Keratinocyte (primary cell): ENCODE measurements around the gene THBD. TPM values are rescaled to one million over a fixed set of nuclear protein-coding genes. Genes with fewer than 3 reads are reported as not detected.

Experiments used
- DNase-seq: peaks from one replicate; pipeline ENCODE4 v3.0.0-alpha.2; 2011; ENCODE audit warnings: low read depth, missing footprints, low spot score
- FAIRE-seq: peaks from 2 replicates; lab custom pipeline; 2011; peaks lifted over from hg19 to GRCh38; lab: Jason Lieb, UNC
- H2AFZ ChIP-seq: 2 replicates; pipeline ENCODE4 v1.6.0; 2012; ENCODE audit warnings: low read length, control low read depth, inconsistent platforms; ENCODE audit not compliant: control insufficient read depth
- H3K27ac ChIP-seq: 2 replicates; pipeline ENCODE4 v1.5.1; 2011; ENCODE audit warnings: low read length; ENCODE audit not compliant: control insufficient read depth, insufficient read depth
- H3K27me3 ChIP-seq: 3 replicates; pipeline ENCODE4 v1.6.0; 2011; ENCODE audit warnings: low read length; ENCODE audit not compliant: control insufficient read depth, insufficient read depth; ENCODE audit errors: extremely low read depth
- H3K36me3 ChIP-seq, 2 experiments: 2 replicates in 1 of 2; 3 replicates in 1 of 2; pipeline ENCODE4 v1.5.1; 2011; ENCODE audit warnings: low read length in 2 of 2, mild to moderate bottlenecking in 1 of 2; ENCODE audit not compliant: control insufficient read depth in 2 of 2, insufficient read depth in 2 of 2; ENCODE audit errors: extremely low read depth in 1 of 2
- H3K4me1 ChIP-seq: 3 replicates; pipeline ENCODE4 v1.5.1; 2011; ENCODE audit warnings: low read length; ENCODE audit not compliant: control insufficient read depth, insufficient read depth; ENCODE audit errors: extremely low read depth
- H3K4me2 ChIP-seq: 3 replicates; pipeline ENCODE4 v1.6.0; 2011; ENCODE audit warnings: low read depth, low read length; ENCODE audit not compliant: control insufficient read depth, insufficient read depth; ENCODE audit errors: extremely low read depth
- H3K4me3 ChIP-seq, 3 experiments: fragments of 200-600 bp in 1 of 3; sonication (generic) in 1 of 3; 2 replicates in 2 of 3; 3 replicates in 1 of 3; pipeline ENCODE4 v1.5.1; 2011 to 2016; ENCODE audit warnings: low read length in 3 of 3, mild to moderate bottlenecking in 3 of 3, control low read depth in 2 of 3, inconsistent platforms in 1 of 3, low read depth in 1 of 3, mixed read lengths in 1 of 3, mixed run types in 1 of 3, moderate library complexity in 1 of 3; ENCODE audit not compliant: control insufficient read depth in 2 of 3, insufficient read depth in 2 of 3; ENCODE audit errors: extremely low read depth in 1 of 3
- H3K79me2 ChIP-seq: 2 replicates; pipeline ENCODE4 v1.6.0; 2012; ENCODE audit warnings: low read length; ENCODE audit not compliant: control insufficient read depth, insufficient read depth
- H3K9ac ChIP-seq: 3 replicates; pipeline ENCODE4 v1.6.0; 2011; ENCODE audit warnings: low read length; ENCODE audit not compliant: control insufficient read depth, insufficient read depth; ENCODE audit errors: extremely low read depth
- H3K9me1 ChIP-seq: 3 replicates; pipeline ENCODE4 v1.6.0; 2011; ENCODE audit warnings: low read length; ENCODE audit not compliant: control insufficient read depth, insufficient read depth; ENCODE audit errors: extremely low read depth
- H3K9me3 ChIP-seq: 2 replicates; pipeline ENCODE4 v1.5.1; 2012; ENCODE audit warnings: low read depth, low read length; ENCODE audit not compliant: control insufficient read depth
- H4K20me1 ChIP-seq: 3 replicates; pipeline ENCODE4 v1.6.0; 2011; ENCODE audit warnings: low read length; ENCODE audit not compliant: control insufficient read depth, insufficient read depth; ENCODE audit errors: extremely low read depth
- CTCF ChIP-seq, 3 experiments: IDR thresholded peaks in 1 of 3; conservative IDR thresholded peaks in 1 of 3; optimal IDR thresholded peaks in 1 of 3; 2 replicates in 2 of 3; 3 replicates in 1 of 3; pipeline versions ENCODE3 to v1.5.1; 2011; ENCODE audit warnings: low read length in 3 of 3, mild to moderate bottlenecking in 3 of 3, moderate library complexity in 2 of 3, control low read depth in 1 of 3, inconsistent platforms in 1 of 3; ENCODE audit not compliant: insufficient read depth in 2 of 3; ENCODE audit errors: extremely low read depth in 1 of 3
- EZH2 ChIP-seq: IDR thresholded peaks from one replicate; pipeline ENCODE4 v1.6.1; 2012; ENCODE audit warnings: inconsistent platforms, mild to moderate bottlenecking, low read length, moderate library complexity
- dilution Hi-C: fragments of 300-500 bp; cut with MboI; formaldehyde crosslinking; loops from one replicate; pipeline ENCODE4 v1.7.0; 2020; ENCODE audit warnings: low sequenced_read_pairs; ENCODE audit not compliant: extremely low pct_ligation_motif_present
- polyA plus RNA-seq, 5 experiments: library from polyadenylated mRNA; depleted of rRNA in 3 of 5; stranded (reverse) in 3 of 5; stranded (forward) in 1 of 5; unstranded in 1 of 5; fragments of >200 nt; gene quantifications; 1 replicate in 1 of 5; 2 replicates in 3 of 5; 3 replicates in 1 of 5; pipeline versions ENCODE4 v1.2.1 to v1.2.3, GENCODE V29; 2011 to 2012; ENCODE audit warnings: missing spikeins in 2 of 5, low read depth in 1 of 5, low replicate concordance in 1 of 5

The THBD gene
- polyA plus RNA-seq, 1 donor (not counting 4 experiments of a cell fraction or from before 2014, with no cell fraction given) = 4.7 TPM

GRCh38 chr20:23090147-23090546 lies 40.7 kb upstream of the THBD start:
- Histone ChIP-seq H4K20me1 (no peaks in the 10 kb centered on the region), H3K27me3 (no peaks in the 10 kb centered on the region), H3K9me1 (no peaks in the 10 kb centered on the region), H2AFZ (no peak overlapping the region), H3K9ac (no peak overlapping the region), H3K36me3 (no peaks in the 10 kb centered on the region), H3K4me3 (no peak overlapping the region), H3K79me2 (no peaks in the 10 kb centered on the region), H3K4me2 (no peak overlapping the region), H3K4me1 (peaks cover 9% of the 10 kb centered on the region), H3K9me3 (no peaks in the 10 kb centered on the region), H3K27ac (no peak overlapping the region)
- FAIRE-seq (no peak), DNase-seq (no peak)
- no peak for TF ChIP-seq CTCF (optimal IDR thresholded peaks at IDR 0.05 in 1 of 3, IDR thresholded peaks at IDR 0.05 in 1 of 3, conservative IDR thresholded peaks at IDR 0.05 in 1 of 3; ENCODE audit: extremely low read depth in 1 of 3, insufficient read depth in 2 of 3, low read length in 3 of 3)
- TF ChIP-seq EZH2 = no peak
- dilution Hi-C loops = no loop called here

GRCh38 chr20:23088866-23089265 lies 39.4 kb upstream of the THBD start:
- Histone ChIP-seq H3K36me3 (no peaks in the 10 kb centered on the region), H3K9me3 (no peaks in the 10 kb centered on the region), H3K27ac (no peak overlapping the region), H3K27me3 (no peaks in the 10 kb centered on the region), H2AFZ (no peak overlapping the region), H3K4me1 (no peaks in the 10 kb centered on the region), H3K4me2 (no peak overlapping the region), H3K9me1 (no peaks in the 10 kb centered on the region), H4K20me1 (no peaks in the 10 kb centered on the region), H3K4me3 (no peak overlapping the region), H3K9ac (no peak overlapping the region), H3K79me2 (no peaks in the 10 kb centered on the region)
- DNase-seq = no peak
- dilution Hi-C loops = no loop called here
- no peak for FAIRE-seq
- TF ChIP-seq CTCF (optimal IDR thresholded peaks at IDR 0.05 in 1 of 3, IDR thresholded peaks at IDR 0.05 in 1 of 3, conservative IDR thresholded peaks at IDR 0.05 in 1 of 3; ENCODE audit: extremely low read depth in 1 of 3, insufficient read depth in 2 of 3, low read length in 3 of 3) (no peak), EZH2 (no peak)
